DOHH2 (cell line): ENCODE results near the gene RLN3.

Source experiments
- EZH2phosphoT487 ChIP-seq: fragments of 200-600 bp; sonication (generic); IDR thresholded peaks from 2 replicates; pipeline ENCODE4 v1.6.1; 2017; ENCODE audit warnings: borderline replicate concordance, mild to moderate bottlenecking, antibody characterized with exemption, low read length, moderate library complexity, mixed read lengths
- TF ChIP-seq, protein P1 (sequence below): fragments of 200-600 bp; sonication (generic); IDR thresholded peaks from one replicate; pipeline ENCODE4 v1.5.1; 2014; ENCODE audit warnings: antibody characterized with exemption, mild to moderate bottlenecking, low read depth, low read length; ENCODE audit not compliant: poor library complexity, severe bottlenecking

DNA sequence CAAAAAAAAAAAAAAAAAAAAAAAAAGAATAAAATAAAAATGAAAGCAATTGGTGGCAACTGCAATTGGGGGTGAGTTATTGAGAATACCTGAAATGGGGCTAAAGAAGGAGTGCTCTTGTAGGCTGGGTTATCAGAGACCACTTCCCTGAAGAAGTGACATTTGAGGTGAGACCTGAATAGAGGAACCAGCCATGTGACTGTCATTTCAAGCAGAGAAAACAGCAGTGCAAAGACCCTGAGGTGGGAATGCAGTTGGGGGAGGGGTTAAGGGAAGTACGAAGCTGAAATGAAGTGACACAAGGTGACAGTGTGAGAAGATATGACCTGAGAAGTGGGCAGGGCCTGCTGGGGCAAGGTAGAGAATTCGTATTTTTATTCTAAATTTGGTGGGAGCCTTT, 38.2 kb downstream of the RLN3 start:
- TF ChIP-seq, protein P1, sequence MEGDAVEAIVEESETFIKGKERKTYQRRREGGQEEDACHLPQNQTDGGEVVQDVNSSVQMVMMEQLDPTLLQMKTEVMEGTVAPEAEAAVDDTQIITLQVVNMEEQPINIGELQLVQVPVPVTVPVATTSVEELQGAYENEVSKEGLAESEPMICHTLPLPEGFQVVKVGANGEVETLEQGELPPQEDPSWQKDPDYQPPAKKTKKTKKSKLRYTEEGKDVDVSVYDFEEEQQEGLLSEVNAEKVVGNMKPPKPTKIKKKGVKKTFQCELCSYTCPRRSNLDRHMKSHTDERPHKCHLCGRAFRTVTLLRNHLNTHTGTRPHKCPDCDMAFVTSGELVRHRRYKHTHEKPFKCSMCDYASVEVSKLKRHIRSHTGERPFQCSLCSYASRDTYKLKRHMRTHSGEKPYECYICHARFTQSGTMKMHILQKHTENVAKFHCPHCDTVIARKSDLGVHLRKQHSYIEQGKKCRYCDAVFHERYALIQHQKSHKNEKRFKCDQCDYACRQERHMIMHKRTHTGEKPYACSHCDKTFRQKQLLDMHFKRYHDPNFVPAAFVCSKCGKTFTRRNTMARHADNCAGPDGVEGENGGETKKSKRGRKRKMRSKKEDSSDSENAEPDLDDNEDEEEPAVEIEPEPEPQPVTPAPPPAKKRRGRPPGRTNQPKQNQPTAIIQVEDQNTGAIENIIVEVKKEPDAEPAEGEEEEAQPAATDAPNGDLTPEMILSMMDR = no peak
- TF ChIP-seq EZH2phosphoT487 = no peak
